Astrocyte (in vitro differentiated cells and primary cell): Measurements from ENCODE around the gene GP1BA. TPM values are rescaled to one million over a fixed set of nuclear protein-coding genes. Genes with fewer than 3 reads are reported as not detected.

ENCODE experiments used
- DNase-seq: peaks from one replicate; pipeline ENCODE4 v3.0.0-alpha.2; 2010; ENCODE audit warnings: low read depth
- FAIRE-seq: peaks from 2 replicates; lab custom pipeline; 2011; peaks lifted over from hg19 to GRCh38; lab: Jason Lieb, UNC
- H2AFZ ChIP-seq: 2 replicates; pipeline ENCODE4 v1.6.0; 2012; ENCODE audit warnings: low read depth, low read length, inconsistent platforms
- H3K27ac ChIP-seq: 2 replicates; pipeline ENCODE4 v1.5.1; 2011; ENCODE audit warnings: low read depth, low read length, inconsistent platforms
- H3K27me3 ChIP-seq: 2 replicates; pipeline ENCODE4 v1.6.0; 2011; ENCODE audit warnings: low read length, inconsistent platforms; ENCODE audit not compliant: insufficient read depth
- H3K36me3 ChIP-seq: 2 replicates; pipeline ENCODE4 v1.5.1; 2011; ENCODE audit warnings: low read length, inconsistent platforms; ENCODE audit not compliant: insufficient read depth
- H3K4me1 ChIP-seq: 2 replicates; pipeline ENCODE4 v1.5.1; 2011; ENCODE audit warnings: low read length, inconsistent platforms; ENCODE audit not compliant: insufficient read depth
- H3K4me2 ChIP-seq: 2 replicates; pipeline ENCODE4 v1.6.0; 2012; ENCODE audit warnings: low read length, inconsistent platforms
- H3K4me3 ChIP-seq: 2 replicates; pipeline ENCODE4 v1.5.1; 2011; ENCODE audit warnings: low read depth, mild to moderate bottlenecking, low read length, inconsistent platforms; ENCODE audit not compliant: insufficient read depth
- H3K79me2 ChIP-seq: 2 replicates; pipeline ENCODE4 v1.6.0; 2012; ENCODE audit warnings: mild to moderate bottlenecking, low read length, inconsistent platforms; ENCODE audit not compliant: insufficient read depth
- H3K9ac ChIP-seq: 2 replicates; pipeline ENCODE4 v1.6.0; 2012; ENCODE audit warnings: mild to moderate bottlenecking, low read length, inconsistent platforms
- H3K9me3 ChIP-seq: 2 replicates; pipeline ENCODE4 v1.5.1; 2012; ENCODE audit warnings: low read depth, mild to moderate bottlenecking, low read length, inconsistent platforms; ENCODE audit not compliant: insufficient read depth
- H4K20me1 ChIP-seq: 2 replicates; pipeline ENCODE4 v1.6.0; 2012; ENCODE audit warnings: low read length, inconsistent platforms; ENCODE audit not compliant: insufficient read depth
- H3K27ac Mint-ChIP-seq: one replicate; pipeline ENCODE4 v1.8.0; 2021; ENCODE audit warnings: mild to moderate bottlenecking, mixed read lengths; ENCODE audit not compliant: unreplicated experiment
- H3K27me3 Mint-ChIP-seq: one replicate; pipeline ENCODE4 v1.8.0; 2021; ENCODE audit warnings: low read depth, mixed read lengths; ENCODE audit not compliant: unreplicated experiment
- H3K36me3 Mint-ChIP-seq: one replicate; pipeline ENCODE4 v1.8.0; 2021; ENCODE audit warnings: low read depth, mixed read lengths; ENCODE audit not compliant: unreplicated experiment
- H3K4me1 Mint-ChIP-seq: one replicate; pipeline ENCODE4 v1.8.0; 2021; ENCODE audit warnings: low read depth, mixed read lengths; ENCODE audit not compliant: unreplicated experiment
- H3K4me3 Mint-ChIP-seq: one replicate; pipeline ENCODE4 v1.8.0; 2021; ENCODE audit warnings: mild to moderate bottlenecking, moderate library complexity, mixed read lengths; ENCODE audit not compliant: unreplicated experiment
- H3K9me3 Mint-ChIP-seq: one replicate; pipeline ENCODE4 v1.8.0; 2021; ENCODE audit warnings: mild to moderate bottlenecking, mixed read lengths; ENCODE audit not compliant: unreplicated experiment
- EZH2 ChIP-seq: IDR thresholded peaks from 2 replicates; pipeline ENCODE4 v1.6.1; 2012; ENCODE audit warnings: mild to moderate bottlenecking, low read length, inconsistent platforms; ENCODE audit not compliant: insufficient read depth
- total RNA-seq: library from RNA; stranded (reverse); gene quantifications from 2 replicates; pipeline ENCODE4 v1.2.1, GENCODE V29; 2021
- TF ChIP-seq, protein P1 (sequence below): IDR thresholded peaks from 2 replicates; pipeline ENCODE4 v1.5.1; 2011; ENCODE audit warnings: low read depth, mild to moderate bottlenecking, inconsistent platforms, low read length, moderate library complexity; ENCODE audit not compliant: insufficient read depth

Gene GP1BA
- total RNA-seq, 1 donor from 2014 or later = 0.09 TPM

DNA sequence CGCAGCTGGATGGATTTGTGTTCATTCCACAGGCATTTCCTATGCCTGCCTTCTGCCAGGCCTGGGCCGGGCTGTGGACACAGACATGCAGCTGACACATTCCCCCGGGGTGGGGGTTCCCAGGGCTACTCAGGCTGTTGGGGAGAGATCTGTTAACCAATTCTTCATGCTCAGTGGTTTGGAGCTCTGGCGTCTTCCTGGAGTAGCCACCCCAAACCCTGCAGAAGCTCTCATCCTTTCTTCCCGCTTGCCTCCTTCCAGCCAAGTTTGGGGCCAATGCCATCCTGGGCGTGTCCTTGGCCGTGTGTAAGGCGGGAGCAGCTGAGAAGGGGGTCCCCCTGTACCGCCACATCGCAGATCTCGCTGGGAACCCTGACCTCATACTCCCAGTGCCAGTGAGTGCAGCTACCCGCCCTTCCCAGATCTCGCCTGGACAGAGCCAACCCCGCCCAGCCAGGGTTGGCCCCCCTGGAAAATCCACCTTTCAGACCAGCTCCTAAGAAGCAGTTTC is 21.4 kb downstream of the GP1BA start:
- Histone ChIP-seq H3K4me3 (no peak overlapping the region), H3K27ac (no peak overlapping the region), H3K9me3 (no peaks in the 10 kb centered on the region), H3K4me1 (peaks cover 22% of the 10 kb centered on the region), H2AFZ (no peak overlapping the region), H3K79me2 (no peaks in the 10 kb centered on the region), H4K20me1 (peaks cover 3% of the 10 kb centered on the region), H3K4me2 (peak overlapping the region; percentile 60), H3K27me3 (no peaks in the 10 kb centered on the region), H3K36me3 (no peaks in the 10 kb centered on the region), H3K9ac (peak overlapping the region; percentile 17)
- peak overlapping the region; percentile 31 for H3K4me3 Mint-ChIP-seq
- no peaks in the 10 kb centered on the region for H3K27me3 Mint-ChIP-seq
- FAIRE-seq (peak; percentile 76), DNase-seq (peak; percentile 60)
- H3K27ac Mint-ChIP-seq = peak overlapping the region; percentile 78
- peaks cover 28% of the 10 kb centered on the region for H3K4me1 Mint-ChIP-seq
- H3K36me3 Mint-ChIP-seq = peaks cover 9% of the 10 kb centered on the region
- TF ChIP-seq, protein P1, sequence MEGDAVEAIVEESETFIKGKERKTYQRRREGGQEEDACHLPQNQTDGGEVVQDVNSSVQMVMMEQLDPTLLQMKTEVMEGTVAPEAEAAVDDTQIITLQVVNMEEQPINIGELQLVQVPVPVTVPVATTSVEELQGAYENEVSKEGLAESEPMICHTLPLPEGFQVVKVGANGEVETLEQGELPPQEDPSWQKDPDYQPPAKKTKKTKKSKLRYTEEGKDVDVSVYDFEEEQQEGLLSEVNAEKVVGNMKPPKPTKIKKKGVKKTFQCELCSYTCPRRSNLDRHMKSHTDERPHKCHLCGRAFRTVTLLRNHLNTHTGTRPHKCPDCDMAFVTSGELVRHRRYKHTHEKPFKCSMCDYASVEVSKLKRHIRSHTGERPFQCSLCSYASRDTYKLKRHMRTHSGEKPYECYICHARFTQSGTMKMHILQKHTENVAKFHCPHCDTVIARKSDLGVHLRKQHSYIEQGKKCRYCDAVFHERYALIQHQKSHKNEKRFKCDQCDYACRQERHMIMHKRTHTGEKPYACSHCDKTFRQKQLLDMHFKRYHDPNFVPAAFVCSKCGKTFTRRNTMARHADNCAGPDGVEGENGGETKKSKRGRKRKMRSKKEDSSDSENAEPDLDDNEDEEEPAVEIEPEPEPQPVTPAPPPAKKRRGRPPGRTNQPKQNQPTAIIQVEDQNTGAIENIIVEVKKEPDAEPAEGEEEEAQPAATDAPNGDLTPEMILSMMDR = no peak
- no peak for TF ChIP-seq EZH2
- no peaks in the 10 kb centered on the region for H3K9me3 Mint-ChIP-seq

DNA sequence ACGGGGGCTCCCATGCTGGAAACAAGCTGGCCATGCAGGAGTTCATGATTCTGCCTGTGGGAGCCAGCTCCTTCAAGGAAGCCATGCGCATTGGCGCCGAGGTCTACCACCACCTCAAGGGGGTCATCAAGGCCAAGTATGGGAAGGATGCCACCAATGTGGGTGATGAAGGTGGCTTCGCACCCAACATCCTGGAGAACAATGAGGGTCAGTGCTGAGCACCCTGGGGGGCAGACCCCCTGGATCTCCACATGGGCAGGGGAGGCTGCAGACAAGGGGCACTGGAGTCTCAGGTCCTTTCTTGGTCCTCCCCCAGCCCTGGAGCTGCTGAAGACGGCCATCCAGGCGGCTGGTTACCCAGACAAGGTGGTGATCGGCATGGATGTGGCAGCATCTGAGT is 23.0 kb downstream of the GP1BA start:
- peaks cover 17% of the 10 kb centered on the region for H3K36me3 Mint-ChIP-seq

More for the DNA sequence above, 23.0 kb downstream of the GP1BA start:
- TF ChIP-seq, protein P1 = no peak
- TF ChIP-seq EZH2 = no peak
- Histone ChIP-seq H4K20me1 (no peaks in the 10 kb centered on the region), H3K9me3 (no peaks in the 10 kb centered on the region), H3K79me2 (no peaks in the 10 kb centered on the region), H3K4me2 (no peak overlapping the region), H3K27ac (no peak overlapping the region), H3K27me3 (no peaks in the 10 kb centered on the region), H3K4me1 (peaks cover 21% of the 10 kb centered on the region), H2AFZ (no peak overlapping the region), H3K9ac (no peak overlapping the region), H3K36me3 (no peaks in the 10 kb centered on the region), H3K4me3 (no peak overlapping the region)
- peak overlapping the region; percentile 64 for H3K4me3 Mint-ChIP-seq
- FAIRE-seq (no peak), DNase-seq (no peak)
- no peaks in the 10 kb centered on the region for H3K9me3 Mint-ChIP-seq
- no peak overlapping the region for H3K27ac Mint-ChIP-seq
- H3K4me1 Mint-ChIP-seq = peaks cover 28% of the 10 kb centered on the region
- no peaks in the 10 kb centered on the region for H3K27me3 Mint-ChIP-seq
